A549 (cell line): ENCODE results near the gene GOLGA8F. TPM values are rescaled to one million over a fixed set of nuclear protein-coding genes. Genes with fewer than 3 reads are reported as not detected.
A peak's percentile ranks its signal among the peaks of the same experiment; 100 is the strongest.
"Not testable (repeated sequence)": the region's sequence is repeated elsewhere in the genome, so short reads cannot be mapped to it uniquely, and the experiment has no call there.

Experiments used
- ATAC-seq, 2 experiments: fragments of 200-7000 bp in 1 of 2; fragments of >200 bp in 1 of 2; cut with Nextera tagmentation in 1 of 2; cut with Tn5 transposase in 1 of 2; 3 replicates each; pipeline versions ENCODE4 v1.8.0 to v1.9.1; 2018 to 2020; ENCODE audit warnings: mild to moderate bottlenecking in 1 of 2, moderate library complexity in 1 of 2
- CTCF ChIA-PET: fragments of 300-600 bp; sonication (Branson Sonifier 250); formaldehyde crosslinking; extraction: SDS; loops from one replicate; lab custom pipeline; 2021; ENCODE audit warnings: antibody characterized with exemption, inconsistent platforms; lab: Yijun Ruan, JAX
- POLR2A ChIA-PET: fragments of 350-600 bp; formaldehyde crosslinking; extraction: SDS; loops from one replicate; lab custom pipeline; 2021; ENCODE audit warnings: antibody characterized with exemption, inconsistent platforms; lab: Yijun Ruan, JAX
- DNase-seq, 2 experiments: peaks; one replicate each; pipeline versions ENCODE4 v3.0.0 to v3.0.0-alpha.2; 2011 to 2016; ENCODE audit warnings: low read depth in 1 of 2, low spot score in 1 of 2
- FAIRE-seq: peaks from 2 replicates; lab custom pipeline; 2011; peaks lifted over from hg19 to GRCh38; lab: Jason Lieb, UNC
- H3K27ac ChIP-seq, 2 experiments: fragments of >200 bp; sonication (Bioruptor Twin); formaldehyde crosslinking; 3 replicates each; pipeline ENCODE4 v1.5.1; 2016 to 2017
- H3K4me1 ChIP-seq: fragments of >200 bp; sonication (Bioruptor Twin); formaldehyde crosslinking; 3 replicates; pipeline ENCODE4 v1.6.1; 2016
- H3K4me2 ChIP-seq: fragments of >200 bp; sonication (Bioruptor Twin); formaldehyde crosslinking; 3 replicates; pipeline ENCODE4 v1.6.1; 2016
- H3K4me3 ChIP-seq: fragments of >200 bp; sonication (Bioruptor Twin); formaldehyde crosslinking; 3 replicates; pipeline ENCODE4 v1.5.1; 2016
- H3K9me3 ChIP-seq: fragments of >200 bp; sonication (Bioruptor Twin); formaldehyde crosslinking; 3 replicates; pipeline ENCODE4 v1.6.1; 2016
- ZC3H11A ChIP-seq: fragments of 450-650 bp; IDR thresholded peaks from 2 replicates; pipeline ENCODE4 v1.6.1; 2014; ENCODE audit warnings: antibody characterized with exemption, mild to moderate bottlenecking
- WGBS: methylation state at CpG from one replicate; pipeline ENCODE4 v1.1.6; 2017; ENCODE audit errors: missing lambda C conversion rate; 5-methylcytosine and 5-hydroxymethylcytosine counted together
- polyA minus RNA-seq: library from RNA; depleted of rRNA, polyadenylated mRNA; stranded (reverse); fragments of >200 nt; gene quantifications from 2 replicates; pipeline ENCODE4 v1.2.3, GENCODE V29; 2011; rRNA and poly(A)+ RNA removed
- polyA plus RNA-seq, 4 experiments: library from polyadenylated mRNA; depleted of rRNA in 3 of 4; stranded (reverse); fragments of >200 nt; fragmentation: RNase III in 1 of 4; extraction: RNeasy Plus Mini Kit Qiagen cat#74134 plus additional on column Dnase treatment in 1 of 4; gene quantifications; 2 replicates in 3 of 4; 3 replicates in 1 of 4; pipeline ENCODE4 v1.2.3, GENCODE V29; 2011 to 2017
- small RNA-seq, 6 experiments: library from RNA; depleted of rRNA; stranded (forward); fragments of <200 nt; gene quantifications; one replicate each; pipeline ENCODE3, GENCODE V24; 2012

The GOLGA8F gene
- polyA plus RNA-seq (2011; rRNA removed) (not detected in 2 replicates), polyA plus RNA-seq (2017; fragmentation: RNase III; extraction: RNeasy Plus Mini Kit Qiagen cat#74134 plus additional on column Dnase treatment) (0.03 TPM in 1 of 3 replicates, not detected in the others), polyA minus RNA-seq (not detected in 2 replicates)
- polyA plus RNA-seq (2012; cell fraction: cytosol; rRNA removed) = not detected in 2 replicates
- polyA plus RNA-seq (2012; cell fraction: nucleus; rRNA removed) = 0.10 TPM in 1 of 2 replicates, not detected in the other

GRCh38 chr15:28378364-28378763, at the start of gene GOLGA8F:
Gene GOLGA8F (plus strand): TSS chr15:28378664. CDS start chr15:28378762, 98 bp downstream.
- H3K9me3 ChIP-seq, FAIRE-seq, POLR2A ChIA-PET, CTCF ChIA-PET, H3K4me2 ChIP-seq, H3K27ac ChIP-seq, H3K4me3 ChIP-seq, H3K4me1 ChIP-seq, DNase-seq, ATAC-seq: not testable (repeated sequence)
- no CpG with 5 or more reads among the region's 8 CpGs for WGBS

GRCh38 chr15:28357984-28358383, 20.5 kb upstream of the GOLGA8F start, which contains the start of gene GOLGA6L24:
Gene GOLGA6L24 (minus strand): TSS chr15:28358084. CDS start chr15:28358023, 61 bp downstream.
- H3K4me1 ChIP-seq, H3K27ac ChIP-seq, CTCF ChIA-PET, H3K4me2 ChIP-seq, POLR2A ChIA-PET, H3K4me3 ChIP-seq, FAIRE-seq, ATAC-seq, DNase-seq, H3K9me3 ChIP-seq: not testable (repeated sequence)
- WGBS = no CpG with 5 or more reads among the region's 7 CpGs

GRCh38 chr15:28365502-28365901, 13.0 kb upstream of the GOLGA8F start:
- FAIRE-seq, ATAC-seq, H3K4me1 ChIP-seq, DNase-seq, H3K27ac ChIP-seq, H3K9me3 ChIP-seq, H3K4me3 ChIP-seq, CTCF ChIA-PET, H3K4me2 ChIP-seq, POLR2A ChIA-PET: not testable (repeated sequence)
- WGBS = 87% methylated on average over 6 of the region's 17 CpGs

GRCh38 chr15:28380053-28380452, 1.6 kb downstream of the GOLGA8F start:
- WGBS = 0% methylated on average over 2 of the region's 3 CpGs
- H3K4me2 ChIP-seq, FAIRE-seq, H3K4me3 ChIP-seq, H3K27ac ChIP-seq, DNase-seq, H3K4me1 ChIP-seq, POLR2A ChIA-PET, ATAC-seq, CTCF ChIA-PET, H3K9me3 ChIP-seq: not testable (repeated sequence)

GRCh38 chr15:28396022-28396421, 17.6 kb downstream of the GOLGA8F start:
- not testable (repeated sequence) for H3K9me3 ChIP-seq, DNase-seq, H3K27ac ChIP-seq, H3K4me3 ChIP-seq
- TF ChIP-seq ZC3H11A = peak; percentile 17; the same call in 1 of the 2 replicates
- TF ChIP-seq, all 56 proteins: peak for 1; not testable (repeated sequence) for 55
- WGBS = 85% methylated on average over 5 of the region's 11 CpGs
- H3K4me1 ChIP-seq, POLR2A ChIA-PET, FAIRE-seq, CTCF ChIA-PET, H3K4me2 ChIP-seq, ATAC-seq: not testable (repeated sequence)

- H3K27ac ChIP-seq, H3K4me1 ChIP-seq, H3K4me3 ChIP-seq, H3K9me3 ChIP-seq, FAIRE-seq, CTCF ChIA-PET, POLR2A ChIA-PET, H3K4me2 ChIP-seq, DNase-seq: not testable (repeated sequence)
- no CpG with 5 or more reads among the region's 64 CpGs for WGBS
- ATAC-seq = peak; percentile 83 to 86
These were observed 24.4 kb downstream of the GOLGA8F start for GRCh38 chr15:28402774-28403435.

- H3K27ac ChIP-seq, H3K4me1 ChIP-seq, POLR2A ChIA-PET, FAIRE-seq, H3K4me2 ChIP-seq, DNase-seq, H3K4me3 ChIP-seq, H3K9me3 ChIP-seq, CTCF ChIA-PET: not testable (repeated sequence)
- 62% methylated on average over 2 of the region's 3 CpGs for WGBS
- peak in 1 of 2 experiments; percentile 30; a peak in 1 of 6 replicates for ATAC-seq
These were observed 42.0 kb downstream of the GOLGA8F start for GRCh38 chr15:28420470-28420869.

- WGBS = no CpG with 5 or more reads among the region's 3 CpGs
- H3K9me3 ChIP-seq, POLR2A ChIA-PET, DNase-seq, H3K4me1 ChIP-seq, ATAC-seq, CTCF ChIA-PET, H3K4me3 ChIP-seq, H3K4me2 ChIP-seq, H3K27ac ChIP-seq, FAIRE-seq: not testable (repeated sequence)
These were observed 57.1 kb downstream of the GOLGA8F start for GRCh38 chr15:28435594-28435993.

Small RNA genes within 50 kb of the gene (small RNA-seq; reads per million reads assigned to genes)
- gene AC091304.5 (0 reads per million in 6 experiments), gene AC091304.6 (0 reads per million in 6 experiments), gene AC091304.9 (0 reads per million in 6 experiments), gene MIR4509-2 (0 reads per million in 6 experiments), gene RN7SL238P (0 reads per million in 6 experiments)

Other genes starting within 250 kb of the GOLGA8F start
- gene HERC2, start 56.5 kb upstream of the GOLGA8F start, polyA plus RNA-seq (2011; rRNA removed) = 32.8 and 40.9 TPM in 2 replicates
- 31.4 to 34.2 TPM (median 33.4 TPM) in 3 replicates for gene HERC2, start 56.5 kb upstream of the GOLGA8F start, polyA plus RNA-seq (2017; fragmentation: RNase III; extraction: RNeasy Plus Mini Kit Qiagen cat#74134 plus additional on column Dnase treatment)
- gene GOLGA6L24, start 20.6 kb upstream of the GOLGA8F start, polyA plus RNA-seq (2011; rRNA removed) = not detected in 2 replicates
- gene GOLGA6L24, start 20.6 kb upstream of the GOLGA8F start, polyA plus RNA-seq (2017; fragmentation: RNase III; extraction: RNeasy Plus Mini Kit Qiagen cat#74134 plus additional on column Dnase treatment) = not detected in 3 replicates
- 0.04 TPM in 1 of 2 replicates, not detected in the other for gene GOLGA8G, start 154.3 kb downstream of the GOLGA8F start, polyA plus RNA-seq (2011; rRNA removed)
- 0.03 to 0.05 TPM (median 0.04 TPM) in 3 replicates for gene GOLGA8G, start 154.3 kb downstream of the GOLGA8F start, polyA plus RNA-seq (2017; fragmentation: RNase III; extraction: RNeasy Plus Mini Kit Qiagen cat#74134 plus additional on column Dnase treatment)
- gene GOLGA6L25, start 174.9 kb downstream of the GOLGA8F start, polyA plus RNA-seq (2011; rRNA removed) = not detected in 2 replicates
- gene GOLGA6L25, start 174.9 kb downstream of the GOLGA8F start, polyA plus RNA-seq (2017; fragmentation: RNase III; extraction: RNeasy Plus Mini Kit Qiagen cat#74134 plus additional on column Dnase treatment) = not detected in 3 replicates